Prostate gland (tissue), 2 donors: ENCODE data around the gene CDH16. TPM values are rescaled to one million over a fixed set of nuclear protein-coding genes. Genes with fewer than 3 reads are reported as not detected.

Experiments
- DNase-seq: peaks from one replicate; pipeline ENCODE4 v3.0.0-alpha.2; 2019; ENCODE audit warnings: low spot score
- H3K27ac ChIP-seq, 2 donors: fragments of 200-600 bp; sonication (generic); 2 replicates each; pipeline ENCODE4 v1.5.1; 2017 to 2019
- H3K27me3 ChIP-seq: fragments of 200-600 bp; sonication (generic); replicated peaks from 2 replicates; pipeline ENCODE4 v1.5.1; 2019; ENCODE audit not compliant: insufficient read depth
- H3K36me3 ChIP-seq, 2 donors: fragments of 200-600 bp; sonication (generic); 1 replicate in 1 of 2; 2 replicates in 1 of 2; pipeline versions ENCODE4 v1.5.1 to v1.8.1; 2017 to 2019
- H3K4me1 ChIP-seq: fragments of 200-600 bp; sonication (generic); replicated peaks from 2 replicates; pipeline ENCODE4 v1.5.1; 2019
- H3K4me3 ChIP-seq, 2 donors: fragments of 200-600 bp; sonication (generic); 2 replicates each; pipeline ENCODE4 v1.5.1; 2017 to 2019
- H3K9me3 ChIP-seq: fragments of 200-600 bp; sonication (generic); 2 replicates; pipeline ENCODE4 v1.5.1; 2017
- CTCF ChIP-seq, 4 experiments: fragments of 200-600 bp in 2 of 4; fragments of 450-650 bp in 2 of 4; sonication (generic) in 2 of 4; IDR thresholded peaks; 1 replicate in 3 of 4; 2 replicates in 1 of 4; pipeline ENCODE4 v1.5.1; 2016 to 2019; ENCODE audit warnings: antibody characterized with exemption in 4 of 4, mild to moderate bottlenecking in 2 of 4, moderate library complexity in 2 of 4
- POLR2A ChIP-seq: fragments of 450-650 bp; IDR thresholded peaks from one replicate; pipeline ENCODE4 v1.6.1; 2016; ENCODE audit warnings: antibody characterized with exemption, mild to moderate bottlenecking
- POLR2AphosphoS5 ChIP-seq: sonication (generic); formaldehyde crosslinking; IDR thresholded peaks from one replicate; pipeline ENCODE4 v1.6.1; 2017; ENCODE audit warnings: antibody characterized with exemption
- WGBS: methylation state at CpG from one replicate; pipeline ENCODE4 v1.1.5; 2018; 5-methylcytosine and 5-hydroxymethylcytosine counted together
- intact Hi-C: fragments of 100-400 bp; cut with DNase I; formaldehyde crosslinking; loops from one replicate; pipeline ENCODE4 v1.14.2; 2022
- total RNA-seq, 2 donors: library from RNA; depleted of rRNA; stranded (reverse); fragments of >200 nt; gene quantifications; one replicate each; pipeline ENCODE4 v1.1.0, GENCODE V29; 2016

The CDH16 gene
- total RNA-seq, 2 donors from 2014 or later, result not detected

- H3K27me3 ChIP-seq, result no peaks in the 10 kb centered on the region
- no peak overlapping the region for H3K27ac ChIP-seq
- 92% methylated on average over 5 of the region's 8 CpGs for WGBS
- TF ChIP-seq POLR2A (no peak), POLR2AphosphoS5 (no peak)
- no peak for DNase-seq
- H3K9me3 ChIP-seq, result no peaks in the 10 kb centered on the region
- no peaks in the 10 kb centered on the region for H3K4me1 ChIP-seq
- no peaks in the 10 kb centered on the region for H3K36me3 ChIP-seq
- H3K4me3 ChIP-seq, result no peak overlapping the region
- intact Hi-C loops, result no loop called here
Measured at GRCh38 chr16:66911801-66912200, 6.9 kb downstream of the CDH16 start.

GRCh38 chr16:66911112-66911511 is 7.6 kb downstream of the CDH16 start:
- DNase-seq, result no peak
- Histone ChIP-seq H3K4me1 (no peaks in the 10 kb centered on the region), H3K27me3 (no peaks in the 10 kb centered on the region), H3K36me3 (no peaks in the 10 kb centered on the region), H3K4me3 (no peak overlapping the region), H3K9me3 (no peaks in the 10 kb centered on the region), H3K27ac (no peak overlapping the region)
- 75% methylated on average over 5 of the region's 5 CpGs for WGBS
- intact Hi-C loops, result no loop called here
- TF ChIP-seq POLR2AphosphoS5, result no peak
- no peak for TF ChIP-seq CTCF (IDR thresholded peaks at IDR 0.05)
- TF ChIP-seq POLR2A, result no peak

- intact Hi-C loops, result no loop called here
- DNase-seq, result no peak
- Histone ChIP-seq H3K4me3 (no peak overlapping the region), H3K36me3 (no peaks in the 10 kb centered on the region), H3K27me3 (no peaks in the 10 kb centered on the region), H3K4me1 (no peaks in the 10 kb centered on the region), H3K9me3 (no peaks in the 10 kb centered on the region), H3K27ac (no peak overlapping the region)
- 76% methylated on average over 14 of the region's 14 CpGs for WGBS
- TF ChIP-seq POLR2A (no peak), CTCF (IDR thresholded peaks at IDR 0.05) (no peak), POLR2AphosphoS5 (no peak)
Measured at GRCh38 chr16:66910175-66910940, 8.3 kb downstream of the CDH16 start.

- TF ChIP-seq CTCF (IDR thresholded peaks at IDR 0.05) (no peak), POLR2AphosphoS5 (no peak), POLR2A (no peak)
- no peaks in the 10 kb centered on the region for H3K27me3 ChIP-seq
- intact Hi-C loops, result no loop called here
- no peaks in the 10 kb centered on the region for H3K36me3 ChIP-seq
- no peaks in the 10 kb centered on the region for H3K9me3 ChIP-seq
- 90% methylated on average over 14 of the region's 14 CpGs for WGBS
- no peaks in the 10 kb centered on the region for H3K4me1 ChIP-seq
- no peak overlapping the region for H3K4me3 ChIP-seq
- DNase-seq, result no peak
- no peak overlapping the region for H3K27ac ChIP-seq
Measured at GRCh38 chr16:66908762-66909559, 9.7 kb downstream of the CDH16 start.

GRCh38 chr16:66908116-66908515 is 10.6 kb downstream of the CDH16 start:
- no peaks in the 10 kb centered on the region for H3K4me1 ChIP-seq
- no peak for DNase-seq
- H3K27me3 ChIP-seq, result no peaks in the 10 kb centered on the region
- no peaks in the 10 kb centered on the region for H3K9me3 ChIP-seq
- intact Hi-C loops, result no loop called here
- WGBS, result 85% methylated on average over 3 of the region's 3 CpGs
- no peaks in the 10 kb centered on the region for H3K36me3 ChIP-seq
- H3K27ac ChIP-seq, result no peak overlapping the region
- H3K4me3 ChIP-seq, result no peak overlapping the region
- TF ChIP-seq POLR2A, result no peak
- no peak for TF ChIP-seq CTCF (IDR thresholded peaks at IDR 0.05)
- TF ChIP-seq POLR2AphosphoS5, result no peak
